Osteocyte (in vitro differentiated cells): ENCODE results near the gene ITGA11. TPM values are rescaled to one million over a fixed set of nuclear protein-coding genes. Genes with fewer than 3 reads are reported as not detected.

Source experiments
- DNase-seq: peaks from one replicate; pipeline ENCODE4 v3.0.0; 2021; ENCODE audit warnings: mixed read lengths; ENCODE audit not compliant: unreplicated experiment; ENCODE audit errors: extremely low spot score
- H3K27ac Mint-ChIP-seq: one replicate; pipeline ENCODE4 v1.8.0; 2021; ENCODE audit warnings: mild to moderate bottlenecking, mixed read lengths; ENCODE audit not compliant: unreplicated experiment
- H3K27me3 Mint-ChIP-seq: one replicate; pipeline ENCODE4 v1.8.0; 2021; ENCODE audit warnings: mixed read lengths; ENCODE audit not compliant: unreplicated experiment
- H3K36me3 Mint-ChIP-seq: one replicate; pipeline ENCODE4 v1.8.0; 2021; ENCODE audit warnings: mixed read lengths; ENCODE audit not compliant: unreplicated experiment
- H3K4me1 Mint-ChIP-seq: one replicate; pipeline ENCODE4 v1.8.0; 2021; ENCODE audit warnings: mixed read lengths; ENCODE audit not compliant: unreplicated experiment
- H3K4me3 Mint-ChIP-seq: one replicate; pipeline ENCODE4 v1.8.0; 2021; ENCODE audit warnings: mild to moderate bottlenecking, moderate library complexity, mixed read lengths; ENCODE audit not compliant: unreplicated experiment
- H3K9me3 Mint-ChIP-seq: one replicate; pipeline ENCODE4 v1.8.0; 2021; ENCODE audit warnings: mixed read lengths; ENCODE audit not compliant: unreplicated experiment
- CTCF ChIP-seq: fragments of 200-600 bp; sonication (generic); IDR thresholded peaks from 2 replicates; pipeline ENCODE4 v1.5.0; 2021; ENCODE audit warnings: antibody characterized with exemption, mild to moderate bottlenecking, moderate library complexity
- total RNA-seq: library from RNA; stranded (reverse); gene quantifications from 2 replicates; pipeline ENCODE4 v1.2.1, GENCODE V29; 2021

Gene ITGA11
- total RNA-seq, 1 donor from 2014 or later = 1,149 TPM

- H3K9me3 Mint-ChIP-seq = no peaks in the 10 kb centered on the region
- H3K36me3 Mint-ChIP-seq = peaks cover 58% of the 10 kb centered on the region
- no peaks in the 10 kb centered on the region for H3K27me3 Mint-ChIP-seq
- no peak overlapping the region for H3K4me3 Mint-ChIP-seq
- H3K4me1 Mint-ChIP-seq = peaks cover 38% of the 10 kb centered on the region
- no peak for TF ChIP-seq CTCF
- peak overlapping the region; percentile 87 for H3K27ac Mint-ChIP-seq
- DNase-seq = no peak
These were observed 112.0 kb downstream of the ITGA11 start for GRCh38 chr15:68319997-68320396.

- H3K4me3 Mint-ChIP-seq = no peak overlapping the region
- peak overlapping the region; percentile 80 for H3K27ac Mint-ChIP-seq
- H3K36me3 Mint-ChIP-seq = peaks cover 61% of the 10 kb centered on the region
- H3K4me1 Mint-ChIP-seq = peaks cover 46% of the 10 kb centered on the region
- no peak for DNase-seq
- H3K9me3 Mint-ChIP-seq = no peaks in the 10 kb centered on the region
- TF ChIP-seq CTCF = no peak
- H3K27me3 Mint-ChIP-seq = no peaks in the 10 kb centered on the region
These were observed 112.7 kb downstream of the ITGA11 start for GRCh38 chr15:68318931-68319909.

- peaks cover 62% of the 10 kb centered on the region for H3K36me3 Mint-ChIP-seq
- TF ChIP-seq CTCF = no peak
- no peaks in the 10 kb centered on the region for H3K9me3 Mint-ChIP-seq
- DNase-seq = no peak
- H3K27me3 Mint-ChIP-seq = no peaks in the 10 kb centered on the region
- H3K27ac Mint-ChIP-seq = peak overlapping the region; percentile 80
- H3K4me1 Mint-ChIP-seq = peaks cover 55% of the 10 kb centered on the region
- no peak overlapping the region for H3K4me3 Mint-ChIP-seq
These were observed 113.7 kb downstream of the ITGA11 start for GRCh38 chr15:68318008-68318835.

- TF ChIP-seq CTCF = no peak
- H3K4me3 Mint-ChIP-seq = no peak overlapping the region
- peaks cover 62% of the 10 kb centered on the region for H3K4me1 Mint-ChIP-seq
- H3K27me3 Mint-ChIP-seq = no peaks in the 10 kb centered on the region
- peak overlapping the region; percentile 80 for H3K27ac Mint-ChIP-seq
- no peak for DNase-seq
- no peaks in the 10 kb centered on the region for H3K9me3 Mint-ChIP-seq
- H3K36me3 Mint-ChIP-seq = peaks cover 66% of the 10 kb centered on the region
These were observed 114.5 kb downstream of the ITGA11 start for GRCh38 chr15:68317281-68318007.
